ENCODE results near the gene DDX6.

DDX6 gene

DNA sequence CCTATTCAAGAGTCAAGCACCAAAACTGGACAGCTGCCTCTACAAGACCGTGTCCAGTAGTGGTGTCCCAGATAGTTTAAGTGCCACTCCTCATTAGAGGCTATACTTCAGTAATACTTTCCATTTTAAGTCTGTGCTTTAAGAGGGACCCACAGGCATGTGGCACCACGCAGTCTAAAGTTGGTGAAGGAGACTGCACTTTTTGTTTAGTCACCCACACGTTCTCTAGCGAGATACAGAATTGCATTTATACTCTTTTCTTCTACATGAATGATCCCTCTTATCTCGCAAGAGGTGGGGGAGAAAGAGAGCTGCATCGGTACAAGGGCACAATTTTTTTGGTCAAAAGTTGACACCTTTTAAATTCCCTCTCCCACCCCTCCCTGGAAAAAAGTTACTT is 41.5 kb downstream of the DDX6 start:
- Histone ChIP-seq H3K9me3 (ENCODE audit: insufficient read depth, low read length) (no peaks in the 10 kb centered on the region), H2AFZ (ENCODE audit: low read depth, low read length, severe bottlenecking) (no peak overlapping the region), H3K27ac (ENCODE audit: low read depth, low read length) (no peak overlapping the region), H3F3A (ENCODE audit: insufficient read depth) (peaks cover 54% of the 10 kb centered on the region), H4K20me1 (ENCODE audit: low read depth, low read length) (no peaks in the 10 kb centered on the region), H3K27me3 (ENCODE audit: low read length) (no peaks in the 10 kb centered on the region), H3K36me3 (ENCODE audit: low read length) (peaks cover 28% of the 10 kb centered on the region), H3K4me2 (ENCODE audit: low read depth, low read length, poor library complexity, severe bottlenecking) (no peak overlapping the region), H3K79me2 (ENCODE audit: insufficient read depth, low read length) (no peaks in the 10 kb centered on the region), H3K4me3 (ENCODE audit: insufficient read depth, low read length, poor library complexity, severe bottlenecking) (no peak overlapping the region), H3K9me2 (replicated peaks; ENCODE audit: insufficient read depth, low read length) (no peaks in the 10 kb centered on the region), H3K9ac (ENCODE audit: low read length) (no peak overlapping the region)
- TF ChIP-seq, protein P1, sequence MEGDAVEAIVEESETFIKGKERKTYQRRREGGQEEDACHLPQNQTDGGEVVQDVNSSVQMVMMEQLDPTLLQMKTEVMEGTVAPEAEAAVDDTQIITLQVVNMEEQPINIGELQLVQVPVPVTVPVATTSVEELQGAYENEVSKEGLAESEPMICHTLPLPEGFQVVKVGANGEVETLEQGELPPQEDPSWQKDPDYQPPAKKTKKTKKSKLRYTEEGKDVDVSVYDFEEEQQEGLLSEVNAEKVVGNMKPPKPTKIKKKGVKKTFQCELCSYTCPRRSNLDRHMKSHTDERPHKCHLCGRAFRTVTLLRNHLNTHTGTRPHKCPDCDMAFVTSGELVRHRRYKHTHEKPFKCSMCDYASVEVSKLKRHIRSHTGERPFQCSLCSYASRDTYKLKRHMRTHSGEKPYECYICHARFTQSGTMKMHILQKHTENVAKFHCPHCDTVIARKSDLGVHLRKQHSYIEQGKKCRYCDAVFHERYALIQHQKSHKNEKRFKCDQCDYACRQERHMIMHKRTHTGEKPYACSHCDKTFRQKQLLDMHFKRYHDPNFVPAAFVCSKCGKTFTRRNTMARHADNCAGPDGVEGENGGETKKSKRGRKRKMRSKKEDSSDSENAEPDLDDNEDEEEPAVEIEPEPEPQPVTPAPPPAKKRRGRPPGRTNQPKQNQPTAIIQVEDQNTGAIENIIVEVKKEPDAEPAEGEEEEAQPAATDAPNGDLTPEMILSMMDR (IDR thresholded peaks at IDR 0.05; ENCODE audit: insufficient read depth, low read length, poor library complexity, severe bottlenecking), result no peak
- TF ChIP-seq EZH2phosphoT487 (conservative IDR thresholded peaks at IDR 0.05; ENCODE audit: low read length), result no peak

GRCh38 chr11:118748056-118748455 is 42.9 kb downstream of the DDX6 start:
- Histone ChIP-seq H2AFZ (ENCODE audit: low read depth, low read length, severe bottlenecking) (no peak overlapping the region), H3K9ac (ENCODE audit: low read length) (no peak overlapping the region), H3K9me3 (ENCODE audit: insufficient read depth, low read length) (no peaks in the 10 kb centered on the region), H3K27ac (ENCODE audit: low read depth, low read length) (no peak overlapping the region), H3K36me3 (ENCODE audit: low read length) (peaks cover 19% of the 10 kb centered on the region), H3K4me2 (ENCODE audit: low read depth, low read length, poor library complexity, severe bottlenecking) (no peak overlapping the region), H3K9me2 (replicated peaks; ENCODE audit: insufficient read depth, low read length) (no peaks in the 10 kb centered on the region), H4K20me1 (ENCODE audit: low read depth, low read length) (no peaks in the 10 kb centered on the region), H3K4me3 (ENCODE audit: insufficient read depth, low read length, poor library complexity, severe bottlenecking) (no peak overlapping the region), H3F3A (ENCODE audit: insufficient read depth) (peaks cover 54% of the 10 kb centered on the region), H3K79me2 (ENCODE audit: insufficient read depth, low read length) (no peaks in the 10 kb centered on the region), H3K27me3 (ENCODE audit: low read length) (no peaks in the 10 kb centered on the region)
- no peak for TF ChIP-seq EZH2phosphoT487 (conservative IDR thresholded peaks at IDR 0.05; ENCODE audit: low read length)
- TF ChIP-seq, protein P1 (IDR thresholded peaks at IDR 0.05; ENCODE audit: insufficient read depth, low read length, poor library complexity, severe bottlenecking), result no peak

GRCh38 chr11:118746988-118747585 is 43.9 kb downstream of the DDX6 start:
- Histone ChIP-seq H2AFZ (ENCODE audit: low read depth, low read length, severe bottlenecking) (no peak overlapping the region), H3K27ac (ENCODE audit: low read depth, low read length) (no peak overlapping the region), H3K9me2 (replicated peaks; ENCODE audit: insufficient read depth, low read length) (no peaks in the 10 kb centered on the region), H4K20me1 (ENCODE audit: low read depth, low read length) (no peaks in the 10 kb centered on the region), H3K36me3 (ENCODE audit: low read length) (peaks cover 10% of the 10 kb centered on the region; the same call in 1 of the 2 replicates), H3K79me2 (ENCODE audit: insufficient read depth, low read length) (no peaks in the 10 kb centered on the region), H3F3A (ENCODE audit: insufficient read depth) (peaks cover 50% of the 10 kb centered on the region), H3K9me3 (ENCODE audit: insufficient read depth, low read length) (no peaks in the 10 kb centered on the region), H3K9ac (ENCODE audit: low read length) (no peak overlapping the region), H3K27me3 (ENCODE audit: low read length) (no peaks in the 10 kb centered on the region), H3K4me3 (ENCODE audit: insufficient read depth, low read length, poor library complexity, severe bottlenecking) (no peak overlapping the region), H3K4me2 (ENCODE audit: low read depth, low read length, poor library complexity, severe bottlenecking) (no peak overlapping the region)
- no peak for TF ChIP-seq EZH2phosphoT487 (conservative IDR thresholded peaks at IDR 0.05; ENCODE audit: low read length)
- TF ChIP-seq, protein P1 (IDR thresholded peaks at IDR 0.05; ENCODE audit: insufficient read depth, low read length, poor library complexity, severe bottlenecking), result no peak
